ENCODE data around the gene CDHR3. TPM values are rescaled to one million over a fixed set of nuclear protein-coding genes. Genes with fewer than 3 reads are reported as not detected.

The CDHR3 gene
- total and polyA plus RNA-seq, 2 donors (not counting 1 experiment from before 2014, with no cell fraction given): 5.1 to 9.4 TPM

DNA sequence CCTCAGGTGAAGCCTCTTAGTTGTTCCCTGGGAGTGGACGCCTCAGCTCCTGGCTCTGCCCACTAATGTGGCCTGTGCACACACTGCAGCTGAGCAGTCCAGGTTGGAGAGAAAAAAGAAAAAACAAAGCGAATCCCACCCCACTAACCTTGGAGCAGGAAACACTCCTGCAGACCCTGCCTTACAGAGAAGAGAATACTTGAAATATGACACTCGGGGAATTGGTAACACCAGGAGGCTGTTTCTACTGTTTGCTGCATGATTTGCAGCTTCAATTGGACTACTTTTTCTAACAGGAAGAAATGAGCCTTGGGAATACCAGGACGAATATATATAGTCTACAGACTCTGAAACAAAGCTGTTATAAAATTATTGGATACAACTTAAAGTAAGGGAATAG is 22.2 kb downstream of the CDHR3 start:
- H3K4me1 ChIP-seq (ENCODE audit: control insufficient read depth, extremely low read depth, insufficient read depth, low read length): no peaks in the 10 kb centered on the region
- H3K4me2 ChIP-seq (ENCODE audit: extremely low read depth, insufficient read depth, low read length): no peak overlapping the region
- DNase-seq (ENCODE audit: low read depth in 2 of 2): no peak
- no peak overlapping the region for H3K4me3 ChIP-seq (replicated peaks in 1 of 4; ENCODE audit: control extremely low read depth in 1 of 4, insufficient read depth in 1 of 4, low read depth in 3 of 4, low read length in 4 of 4)
- no peak overlapping the region for H2AFZ ChIP-seq (ENCODE audit: low read length)
- no peaks in the 10 kb centered on the region for H3K27me3 ChIP-seq (ENCODE audit: control insufficient read depth, insufficient read depth, low read length)
- TF ChIP-seq EZH2 (IDR thresholded peaks at IDR 0.05; ENCODE audit: low read length, missing control alignments): no peak
- TF ChIP-seq, protein P1, sequence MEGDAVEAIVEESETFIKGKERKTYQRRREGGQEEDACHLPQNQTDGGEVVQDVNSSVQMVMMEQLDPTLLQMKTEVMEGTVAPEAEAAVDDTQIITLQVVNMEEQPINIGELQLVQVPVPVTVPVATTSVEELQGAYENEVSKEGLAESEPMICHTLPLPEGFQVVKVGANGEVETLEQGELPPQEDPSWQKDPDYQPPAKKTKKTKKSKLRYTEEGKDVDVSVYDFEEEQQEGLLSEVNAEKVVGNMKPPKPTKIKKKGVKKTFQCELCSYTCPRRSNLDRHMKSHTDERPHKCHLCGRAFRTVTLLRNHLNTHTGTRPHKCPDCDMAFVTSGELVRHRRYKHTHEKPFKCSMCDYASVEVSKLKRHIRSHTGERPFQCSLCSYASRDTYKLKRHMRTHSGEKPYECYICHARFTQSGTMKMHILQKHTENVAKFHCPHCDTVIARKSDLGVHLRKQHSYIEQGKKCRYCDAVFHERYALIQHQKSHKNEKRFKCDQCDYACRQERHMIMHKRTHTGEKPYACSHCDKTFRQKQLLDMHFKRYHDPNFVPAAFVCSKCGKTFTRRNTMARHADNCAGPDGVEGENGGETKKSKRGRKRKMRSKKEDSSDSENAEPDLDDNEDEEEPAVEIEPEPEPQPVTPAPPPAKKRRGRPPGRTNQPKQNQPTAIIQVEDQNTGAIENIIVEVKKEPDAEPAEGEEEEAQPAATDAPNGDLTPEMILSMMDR (conservative IDR thresholded peaks at IDR 0.05 in 1 of 2, IDR thresholded peaks at IDR 0.05 in 1 of 2; ENCODE audit: low read depth in 1 of 2, low read length in 2 of 2): no peak
- no peaks in the 10 kb centered on the region for H3K79me2 ChIP-seq (ENCODE audit: control insufficient read depth, insufficient read depth, low read length)
- no peak overlapping the region for H3K9ac ChIP-seq (ENCODE audit: insufficient read depth, low read length)
- no peaks in the 10 kb centered on the region for H3K36me3 ChIP-seq (ENCODE audit: control insufficient read depth, insufficient read depth, low read length)
- H3K9me3 ChIP-seq (ENCODE audit: control insufficient read depth, insufficient read depth, low read depth, low read length): no peaks in the 10 kb centered on the region
- no peaks in the 10 kb centered on the region for H4K20me1 ChIP-seq (ENCODE audit: control insufficient read depth, extremely low read depth, insufficient read depth, low read length)
- H3K27ac ChIP-seq (ENCODE audit: insufficient read depth, low read length): no peak overlapping the region

DNA sequence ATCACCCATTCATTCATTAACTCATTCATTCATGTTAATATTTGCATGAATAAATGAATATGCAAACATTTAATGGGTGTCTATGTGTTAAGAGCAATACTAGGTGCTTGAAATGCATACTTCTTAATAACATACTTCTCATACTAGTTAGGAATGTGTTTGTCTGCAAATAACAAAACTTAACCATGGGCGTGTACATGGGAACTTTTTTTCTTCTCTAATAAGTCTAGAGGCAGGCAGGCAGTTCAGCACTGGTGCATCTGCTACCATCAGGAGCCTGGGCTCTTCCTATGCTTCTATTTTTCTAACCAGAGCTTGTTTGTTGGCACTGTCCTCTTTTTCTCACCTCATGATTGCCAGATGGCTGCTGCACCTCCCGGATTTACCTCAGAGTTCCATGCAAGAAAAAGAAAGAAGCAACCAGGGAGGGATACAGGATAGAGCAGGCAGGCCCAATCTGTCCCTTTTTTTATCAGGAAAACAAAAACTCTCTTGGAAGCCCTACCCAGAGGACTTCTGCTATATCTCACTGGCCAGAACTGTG is 22.7 kb downstream of the CDHR3 start:
- Histone ChIP-seq H2AFZ (ENCODE audit: low read length) (no peak overlapping the region), H4K20me1 (ENCODE audit: control insufficient read depth, extremely low read depth, insufficient read depth, low read length) (no peaks in the 10 kb centered on the region), H3K27me3 (ENCODE audit: control insufficient read depth, insufficient read depth, low read length) (no peaks in the 10 kb centered on the region), H3K4me1 (ENCODE audit: control insufficient read depth, extremely low read depth, insufficient read depth, low read length) (no peaks in the 10 kb centered on the region), H3K4me2 (ENCODE audit: extremely low read depth, insufficient read depth, low read length) (no peak overlapping the region), H3K4me3 (replicated peaks in 1 of 4; ENCODE audit: control extremely low read depth in 1 of 4, insufficient read depth in 1 of 4, low read depth in 3 of 4, low read length in 4 of 4) (no peak overlapping the region), H3K9ac (ENCODE audit: insufficient read depth, low read length) (no peak overlapping the region), H3K9me3 (ENCODE audit: control insufficient read depth, insufficient read depth, low read depth, low read length) (no peaks in the 10 kb centered on the region), H3K27ac (ENCODE audit: insufficient read depth, low read length) (no peak overlapping the region), H3K79me2 (ENCODE audit: control insufficient read depth, insufficient read depth, low read length) (no peaks in the 10 kb centered on the region), H3K36me3 (ENCODE audit: control insufficient read depth, insufficient read depth, low read length) (no peaks in the 10 kb centered on the region)
- DNase-seq (ENCODE audit: low read depth in 2 of 2): no peak
- no peak for TF ChIP-seq EZH2 (IDR thresholded peaks at IDR 0.05; ENCODE audit: low read length, missing control alignments)
- TF ChIP-seq, protein P1 (conservative IDR thresholded peaks at IDR 0.05 in 1 of 2, IDR thresholded peaks at IDR 0.05 in 1 of 2; ENCODE audit: low read depth in 1 of 2, low read length in 2 of 2): no peak

DNA sequence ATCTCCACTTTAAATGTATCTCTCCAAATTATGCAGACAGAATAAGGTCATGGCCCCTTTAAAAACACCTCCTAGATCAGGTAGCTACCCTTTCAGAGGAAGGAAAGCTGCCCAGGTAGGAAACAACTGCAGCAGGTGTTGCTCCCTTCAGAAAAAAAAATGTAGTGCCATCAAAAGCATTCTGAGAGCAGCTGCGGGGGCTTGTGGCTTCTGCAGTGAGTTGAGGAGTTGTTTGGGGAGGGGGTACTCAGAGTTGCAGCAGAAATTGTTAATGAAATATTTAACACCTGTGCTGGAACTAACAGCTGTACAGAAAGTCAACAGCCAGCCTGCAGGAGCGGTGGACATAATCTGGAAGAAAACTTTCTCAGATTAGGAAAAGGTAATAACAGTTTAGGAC is 24.0 kb downstream of the CDHR3 start:
- Histone ChIP-seq H3K4me2 (ENCODE audit: extremely low read depth, insufficient read depth, low read length) (no peak overlapping the region), H3K9me3 (ENCODE audit: control insufficient read depth, insufficient read depth, low read depth, low read length) (no peaks in the 10 kb centered on the region), H3K27me3 (ENCODE audit: control insufficient read depth, insufficient read depth, low read length) (no peaks in the 10 kb centered on the region), H3K36me3 (ENCODE audit: control insufficient read depth, insufficient read depth, low read length) (no peaks in the 10 kb centered on the region), H2AFZ (ENCODE audit: low read length) (no peak overlapping the region), H3K9ac (ENCODE audit: insufficient read depth, low read length) (no peak overlapping the region), H3K27ac (ENCODE audit: insufficient read depth, low read length) (no peak overlapping the region), H3K4me1 (ENCODE audit: control insufficient read depth, extremely low read depth, insufficient read depth, low read length) (no peaks in the 10 kb centered on the region), H3K4me3 (replicated peaks in 1 of 4; ENCODE audit: control extremely low read depth in 1 of 4, insufficient read depth in 1 of 4, low read depth in 3 of 4, low read length in 4 of 4) (no peak overlapping the region), H3K79me2 (ENCODE audit: control insufficient read depth, insufficient read depth, low read length) (no peaks in the 10 kb centered on the region), H4K20me1 (ENCODE audit: control insufficient read depth, extremely low read depth, insufficient read depth, low read length) (no peaks in the 10 kb centered on the region)
- no peak for TF ChIP-seq EZH2 (IDR thresholded peaks at IDR 0.05; ENCODE audit: low read length, missing control alignments)
- TF ChIP-seq, protein P1 (conservative IDR thresholded peaks at IDR 0.05 in 1 of 2, IDR thresholded peaks at IDR 0.05 in 1 of 2; ENCODE audit: low read depth in 1 of 2, low read length in 2 of 2): no peak
- DNase-seq (ENCODE audit: low read depth in 2 of 2): no peak

Measured in fibroblast of lung (primary cell).